T-helper 2 cell treated with Interferon-gamma antibody and Interleukin-4, amounts not matched to agents 100 ng/mL and 5 ng/mL, for 36 hours (primary cell): ENCODE data around the gene PEAK3. TPM values are rescaled to one million over a fixed set of nuclear protein-coding genes. Genes with fewer than 3 reads are reported as not detected.

Experiments
- intact Hi-C: fragments of 100-400 bp; cut with micrococcal nuclease; formaldehyde crosslinking; loops from one replicate; pipeline ENCODE4 v1.15.1; 2023
- total RNA-seq: library from RNA; stranded (reverse); gene quantifications from 2 replicates; pipeline ENCODE4 v1.2.3, GENCODE V29; 2022

Gene PEAK3
- total RNA-seq, 1 donor from 2014 or later, result 0.82 TPM

GRCh38 chr19:2228157-2229030, 53.6 kb downstream of the PEAK3 start:
- intact Hi-C loops, result no loop called here

GRCh38 chr19:2227415-2228156, 54.4 kb downstream of the PEAK3 start:
- intact Hi-C loops, result no loop called here

GRCh38 chr19:2226840-2227360, 55.1 kb downstream of the PEAK3 start:
- intact Hi-C loops, result no loop called here

- intact Hi-C loops, result no loop called here
Measured at GRCh38 chr19:2226051-2226839, 55.7 kb downstream of the PEAK3 start.

GRCh38 chr19:2225415-2226050, 56.4 kb downstream of the PEAK3 start:
- intact Hi-C loops, result no loop called here

GRCh38 chr19:2224754-2225349, 57.1 kb downstream of the PEAK3 start:
- intact Hi-C loops, result no loop called here

Other genes with a start within 250 kb of the PEAK3 start
- gene MKNK2, start 230.9 kb downstream of the PEAK3 start, total RNA-seq, result 190 TPM in 2 replicates
- gene MOB3A, start 185.8 kb downstream of the PEAK3 start, total RNA-seq, result 228 and 239 TPM in 2 replicates
- 7.3 and 8.9 TPM in 2 replicates for gene IZUMO4, start 185.3 kb downstream of the PEAK3 start, total RNA-seq
- gene AP3D1, start 130.6 kb downstream of the PEAK3 start, total RNA-seq, result 104 and 113 TPM in 2 replicates
- gene DOT1L, start 118.2 kb downstream of the PEAK3 start, total RNA-seq, result 67.1 and 72.3 TPM in 2 replicates
- 72.5 and 74.4 TPM in 2 replicates for gene PLEKHJ1, start 45.8 kb downstream of the PEAK3 start, total RNA-seq
- 135 and 147 TPM in 2 replicates for gene SF3A2, start 45.4 kb downstream of the PEAK3 start, total RNA-seq
- 5.9 and 6.2 TPM in 2 replicates for gene AMH, start 32.9 kb downstream of the PEAK3 start, total RNA-seq
- gene JSRP1, start 25.8 kb downstream of the PEAK3 start, total RNA-seq, result 0.16 and 0.45 TPM in 2 replicates
- 0.23 and 0.41 TPM in 2 replicates for gene LINGO3, start 26.0 kb upstream of the PEAK3 start, total RNA-seq
- gene LSM7, start 46.4 kb upstream of the PEAK3 start, total RNA-seq, result 148 and 150 TPM in 2 replicates
- gene SPPL2B, start 46.5 kb upstream of the PEAK3 start, total RNA-seq, result 76.4 and 78.1 TPM in 2 replicates
- not detected in 2 replicates for gene TMPRSS9, start 78.1 kb upstream of the PEAK3 start, total RNA-seq
- 79.3 and 81.5 TPM in 2 replicates for gene TIMM13, start 145.4 kb upstream of the PEAK3 start, total RNA-seq
- gene LMNB2, start 174.8 kb upstream of the PEAK3 start, total RNA-seq, result 102 and 107 TPM in 2 replicates
- gene GADD45B, start 194.0 kb upstream of the PEAK3 start, total RNA-seq, result 38.8 and 40.1 TPM in 2 replicates